GM12864 (cell line): ENCODE results near the gene RIC1.

Experiments used
- DNase-seq: peaks from one replicate; pipeline ENCODE4 v3.0.0-alpha.2; 2011; ENCODE audit warnings: low read depth
- H3K4me3 ChIP-seq: 2 replicates; pipeline ENCODE4 v1.5.1; 2011; ENCODE audit warnings: mild to moderate bottlenecking, low read depth, low read length, control low read depth
- CTCF ChIP-seq: IDR thresholded peaks from 2 replicates; pipeline ENCODE4 v1.5.1; 2011; ENCODE audit warnings: low read depth, mild to moderate bottlenecking, moderate library complexity, low read length, control low read depth, inconsistent platforms; ENCODE audit errors: missing control alignments

RIC1 gene

GRCh38 chr9:5813824-5814223 is 184.9 kb downstream of the RIC1 start:
- no peak overlapping the region for H3K4me3 ChIP-seq
- TF ChIP-seq CTCF, result no peak
- DNase-seq, result no peak

- no peak for DNase-seq
- H3K4me3 ChIP-seq, result no peak overlapping the region
- TF ChIP-seq CTCF, result no peak
Measured at GRCh38 chr9:5815461-5815860, 186.6 kb downstream of the RIC1 start.

- TF ChIP-seq CTCF, result no peak
- DNase-seq, result no peak
- H3K4me3 ChIP-seq, result no peak overlapping the region
Measured at GRCh38 chr9:5817862-5818261, 189.0 kb downstream of the RIC1 start.

- no peak for TF ChIP-seq CTCF
- no peak for DNase-seq
- H3K4me3 ChIP-seq, result no peak overlapping the region
Measured at GRCh38 chr9:5818424-5819142, 189.7 kb downstream of the RIC1 start.

- DNase-seq, result no peak
- no peak overlapping the region for H3K4me3 ChIP-seq
- TF ChIP-seq CTCF, result no peak
Measured at GRCh38 chr9:5819174-5819573, 190.3 kb downstream of the RIC1 start.

GRCh38 chr9:5820425-5820824 is 191.5 kb downstream of the RIC1 start:
- no peak for TF ChIP-seq CTCF
- no peak for DNase-seq
- no peak overlapping the region for H3K4me3 ChIP-seq

GRCh38 chr9:5825223-5825622 is 196.3 kb downstream of the RIC1 start:
- TF ChIP-seq CTCF, result no peak
- H3K4me3 ChIP-seq, result no peak overlapping the region
- no peak for DNase-seq
